GM15510 (cell line): Measurements from ENCODE around the gene LTC4S.

ENCODE experiments used
- POLR2A ChIP-seq: IDR thresholded peaks from 3 replicates; pipeline ENCODE4 v1.6.1; 2011; ENCODE audit warnings: borderline replicate concordance; ENCODE audit not compliant: insufficient read length; ENCODE audit errors: extremely low read depth

The LTC4S gene

DNA sequence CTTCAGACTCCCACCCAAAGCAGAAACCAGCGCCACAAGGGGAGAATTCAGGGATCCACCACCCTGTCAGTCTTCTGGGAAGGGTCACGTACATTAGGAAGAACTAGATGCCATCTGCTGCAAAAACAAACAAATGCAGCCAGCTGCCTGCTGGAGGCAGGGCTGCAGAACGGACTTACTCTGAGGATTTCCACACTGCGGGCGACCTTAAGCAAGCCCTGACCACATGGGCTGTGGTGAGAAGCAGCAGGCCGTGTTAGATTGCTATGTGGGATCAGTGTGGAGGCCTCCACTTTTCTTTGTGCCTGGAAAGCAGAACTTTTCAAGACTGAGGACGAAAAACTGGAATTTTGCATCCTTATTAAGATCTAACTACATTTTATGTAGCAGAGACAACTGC, 13.4 kb upstream of the LTC4S start:
- no peak for TF ChIP-seq POLR2A

DNA sequence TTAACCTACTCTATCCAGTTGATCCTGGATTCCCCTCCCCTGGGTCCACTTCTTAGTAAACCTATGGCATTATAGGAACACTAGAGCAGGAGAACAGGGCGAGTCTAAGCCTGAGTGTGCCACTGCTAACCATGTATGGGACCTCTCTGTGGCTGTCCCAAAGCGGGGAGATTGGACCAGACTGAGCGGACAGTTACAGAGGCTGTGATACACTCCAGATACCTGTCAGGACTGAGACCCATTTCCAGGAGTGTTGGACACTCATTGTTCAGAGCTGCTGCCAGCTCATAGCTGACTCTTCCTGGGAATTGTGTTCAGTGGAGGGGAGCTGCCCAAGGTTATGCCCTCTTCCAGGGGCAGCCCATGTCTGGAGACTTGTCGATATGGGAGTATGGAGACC, 11.9 kb upstream of the LTC4S start:
- TF ChIP-seq POLR2A: no peak

DNA sequence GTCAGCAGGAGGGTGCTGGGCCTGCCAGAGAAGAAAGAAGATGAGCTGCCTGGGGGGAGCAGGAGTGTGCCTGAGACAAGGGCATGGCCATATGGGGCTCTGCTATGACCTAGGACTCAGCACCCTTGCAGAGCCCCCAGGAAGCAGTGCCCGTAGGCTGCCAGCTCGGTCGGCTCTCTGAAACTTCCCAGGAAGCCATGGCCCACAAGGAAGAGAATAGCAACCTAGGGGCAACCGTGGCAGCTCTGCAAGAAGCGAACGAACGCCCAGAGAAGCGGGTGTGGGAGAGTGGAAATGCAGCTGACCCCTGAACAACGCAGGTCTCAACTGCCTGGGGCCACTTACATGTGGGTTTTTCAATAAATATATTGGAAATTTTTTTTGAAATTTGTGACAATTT, 10.7 kb upstream of the LTC4S start:
- no peak for TF ChIP-seq POLR2A

DNA sequence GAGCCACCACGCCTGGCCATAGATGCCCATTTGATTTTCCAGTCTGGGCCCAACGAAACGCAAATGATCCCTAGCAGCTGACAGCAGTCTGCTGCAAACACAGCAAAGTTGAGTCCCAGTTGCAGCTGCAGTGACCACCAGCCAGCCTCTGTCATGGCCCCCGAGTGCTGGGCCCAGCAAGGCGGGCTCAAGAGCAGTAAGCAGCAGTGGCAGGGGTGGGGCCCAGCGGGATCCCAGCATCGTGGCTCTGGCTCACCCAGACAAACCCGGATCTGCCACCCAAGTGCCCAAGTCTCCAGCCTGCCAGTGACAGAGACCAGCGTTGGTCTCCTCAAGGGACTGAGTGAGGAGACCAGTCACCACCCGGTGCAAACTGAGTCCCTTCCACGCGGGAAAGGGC, 6.9 kb upstream of the LTC4S start:
- TF ChIP-seq POLR2A: no peak

DNA sequence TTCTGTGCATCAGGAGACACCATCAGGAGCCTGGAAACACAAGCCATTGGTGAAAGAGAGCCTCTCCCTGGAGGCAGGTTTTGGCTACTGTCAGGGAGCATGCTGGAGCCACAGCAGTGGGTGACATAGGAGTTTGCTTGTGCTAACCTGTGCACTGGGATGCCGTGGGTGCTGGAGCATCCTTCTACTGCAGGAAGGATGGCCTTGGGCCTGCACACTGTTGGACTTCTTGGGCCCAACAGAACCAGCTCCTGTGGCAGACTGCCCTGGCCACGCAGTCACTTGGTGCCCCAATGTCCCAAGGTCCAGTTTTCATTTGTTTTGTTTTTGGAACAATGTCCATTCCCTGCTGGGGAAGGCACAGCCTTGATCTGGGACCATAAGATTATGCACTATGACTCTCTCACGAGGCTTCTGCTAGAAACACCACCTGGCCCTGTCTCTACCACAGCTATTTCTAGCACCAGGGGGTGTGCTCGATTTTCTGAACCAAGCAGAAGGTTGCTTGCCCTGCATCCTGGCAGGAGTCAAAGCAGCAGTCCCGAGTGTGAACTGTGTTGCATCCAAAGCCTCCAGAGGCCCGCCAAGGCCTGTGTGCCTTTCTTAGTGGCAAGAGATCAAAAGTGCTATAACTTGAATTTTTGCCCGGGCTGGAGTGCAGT, 5.5 kb upstream of the LTC4S start:
- TF ChIP-seq POLR2A: no peak

DNA sequence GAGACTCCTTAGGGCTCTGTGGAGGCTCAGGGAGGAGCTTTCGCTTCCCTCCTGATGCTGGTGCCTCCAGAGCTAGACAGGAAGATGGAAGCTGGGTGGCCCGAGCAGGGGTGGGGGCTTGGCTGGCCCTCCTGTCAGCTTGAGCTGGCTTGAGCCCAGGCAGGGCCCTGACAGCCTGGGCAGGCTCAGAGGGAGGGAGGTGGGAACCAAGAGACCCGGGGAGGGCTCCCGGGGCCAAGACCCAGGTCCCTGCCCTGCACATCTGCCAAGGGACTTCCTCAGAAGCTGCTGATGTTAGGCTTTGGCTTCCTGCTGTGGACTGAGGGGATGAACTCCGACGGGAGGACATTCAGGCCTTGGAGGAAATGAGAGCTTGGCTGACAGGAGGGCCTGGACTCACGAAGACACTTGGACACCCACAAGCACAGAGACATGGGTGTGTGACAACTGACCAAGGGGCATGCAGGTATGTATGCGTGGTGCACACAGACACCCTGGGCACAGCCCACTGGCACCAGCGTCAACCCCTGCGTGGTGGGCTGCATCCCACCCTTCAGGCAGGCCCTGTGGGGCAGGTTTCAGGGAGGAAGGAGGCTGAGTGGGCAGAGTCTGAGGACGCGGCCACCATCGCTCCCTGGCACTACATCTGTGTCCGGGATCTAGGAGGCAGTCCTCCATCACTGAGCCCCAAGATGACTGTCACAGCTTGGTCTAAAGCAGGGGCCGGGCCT, 1.7 kb upstream of the LTC4S start:
- TF ChIP-seq POLR2A: no peak

DNA sequence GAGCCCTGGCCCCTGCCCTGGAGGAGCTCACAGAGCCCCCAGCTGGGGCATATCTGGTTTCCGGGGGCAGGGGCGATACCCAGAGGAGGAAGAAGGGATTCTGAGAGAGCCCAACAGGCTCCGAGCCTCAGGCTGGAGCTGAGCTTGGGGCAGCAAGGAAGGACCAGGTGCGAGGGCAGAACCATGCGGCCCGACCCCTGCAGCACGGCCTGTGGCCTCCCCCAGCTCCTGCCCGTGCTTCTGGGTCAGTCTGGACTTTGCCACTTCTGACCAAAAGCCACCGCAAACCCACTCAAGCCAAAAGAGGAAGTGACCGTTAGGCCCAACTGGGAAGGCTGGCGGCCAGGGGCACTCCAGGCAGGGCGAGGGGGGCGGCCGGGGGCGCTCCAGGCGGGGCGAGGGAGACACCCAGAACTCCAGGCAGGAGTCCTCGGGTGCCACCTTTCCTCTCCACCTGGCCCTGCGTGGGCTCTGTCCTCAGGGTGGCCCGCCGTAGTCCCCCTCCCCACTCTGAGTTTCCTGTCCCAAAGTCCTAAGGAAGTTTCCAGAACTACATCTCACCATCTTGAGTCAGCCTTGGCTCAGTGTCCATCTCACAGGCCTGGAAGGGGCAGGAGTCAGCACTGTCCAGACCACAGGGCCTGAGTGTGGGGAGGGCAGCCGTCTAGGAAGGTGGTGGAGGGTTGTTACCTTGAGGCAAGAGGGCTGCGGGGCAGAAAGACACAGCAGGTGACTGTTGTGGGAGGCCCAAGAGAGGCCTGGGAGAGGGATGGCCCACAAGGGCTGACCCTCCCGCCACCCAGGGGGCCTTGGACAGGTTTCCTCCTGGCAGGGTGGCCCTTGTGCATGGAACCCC, 946 bp upstream of the LTC4S start:
- no peak for TF ChIP-seq POLR2A

DNA sequence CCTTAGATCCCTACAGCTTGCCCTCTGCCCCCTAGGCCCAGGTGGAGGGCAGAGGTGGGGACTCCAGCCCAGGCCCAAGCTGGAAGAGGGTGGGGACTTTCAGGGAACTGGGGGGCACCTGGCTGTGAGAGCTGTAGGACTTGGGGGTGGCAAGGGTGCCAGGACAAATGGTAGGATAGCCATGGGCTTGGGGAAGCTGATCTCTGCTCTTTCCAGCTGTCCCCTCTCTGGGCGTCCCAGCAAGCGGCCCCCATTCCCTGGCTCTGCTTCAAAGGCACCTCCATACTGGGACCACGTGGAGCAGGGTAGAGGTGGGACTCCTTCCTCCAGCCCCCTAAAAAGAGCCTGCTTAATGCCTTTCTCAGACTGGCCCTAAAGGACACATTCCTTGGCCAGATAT, 385 bp downstream of the LTC4S start:
- no peak for TF ChIP-seq POLR2A

DNA sequence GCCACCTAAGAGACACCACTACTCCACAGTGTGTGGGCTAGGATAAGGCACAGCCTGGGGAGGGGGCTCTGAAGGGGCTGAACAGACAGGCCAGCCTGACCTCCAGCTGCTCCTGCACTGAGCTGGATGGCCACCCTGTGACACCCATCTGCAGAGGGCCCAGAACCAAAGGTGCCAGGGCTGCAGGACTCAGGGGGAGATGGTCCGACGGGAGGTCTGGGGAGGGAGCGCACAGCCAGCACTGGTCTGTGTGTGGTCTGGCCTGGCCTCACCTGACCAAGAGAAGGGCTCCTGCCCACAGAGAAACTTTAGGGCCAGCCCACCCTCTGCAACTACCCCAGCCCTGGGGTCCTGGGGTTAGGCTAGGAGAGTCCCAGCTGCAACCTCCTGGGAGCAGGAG, 789 bp downstream of the LTC4S start:
- no peak for TF ChIP-seq POLR2A

DNA sequence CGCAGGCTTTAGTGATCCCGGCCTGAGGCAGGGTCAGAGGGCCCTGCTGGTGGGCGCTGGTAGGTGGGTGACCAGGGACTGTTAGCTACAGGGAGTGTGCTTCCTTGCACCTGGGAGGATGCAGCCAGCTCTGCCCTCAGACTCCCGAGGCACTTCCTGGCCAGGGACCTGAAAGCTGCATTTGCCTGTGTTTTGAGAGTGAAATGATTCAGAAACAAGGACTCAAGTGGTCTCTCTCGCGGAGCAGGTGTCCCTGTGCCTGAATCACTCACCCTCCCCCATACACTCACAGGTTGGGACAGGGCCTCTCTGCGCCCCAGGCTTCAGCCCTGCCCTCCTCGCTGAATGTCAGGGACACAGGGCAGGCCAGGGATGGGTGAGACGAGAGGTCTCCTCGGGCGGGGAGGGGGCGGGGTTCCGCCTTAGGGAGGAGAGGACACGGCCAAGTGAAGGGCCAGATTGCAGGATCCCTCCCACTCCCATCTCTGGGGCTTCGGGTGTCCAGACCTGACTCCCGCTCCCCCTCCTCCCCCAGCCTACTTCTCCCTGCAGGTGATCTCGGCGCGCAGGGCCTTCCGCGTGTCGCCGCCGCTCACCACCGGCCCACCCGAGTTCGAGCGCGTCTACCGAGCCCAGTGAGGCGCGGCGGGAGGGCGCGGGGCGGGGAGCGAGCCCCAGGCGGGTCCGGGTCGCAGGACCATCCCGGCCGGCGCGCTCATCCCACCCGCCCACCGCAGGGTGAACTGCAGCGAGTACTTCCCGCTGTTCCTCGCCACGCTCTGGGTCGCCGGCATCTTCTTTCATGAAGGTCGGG, 1.5 kb downstream of the LTC4S start:
- TF ChIP-seq POLR2A: peak; percentile 5

DNA sequence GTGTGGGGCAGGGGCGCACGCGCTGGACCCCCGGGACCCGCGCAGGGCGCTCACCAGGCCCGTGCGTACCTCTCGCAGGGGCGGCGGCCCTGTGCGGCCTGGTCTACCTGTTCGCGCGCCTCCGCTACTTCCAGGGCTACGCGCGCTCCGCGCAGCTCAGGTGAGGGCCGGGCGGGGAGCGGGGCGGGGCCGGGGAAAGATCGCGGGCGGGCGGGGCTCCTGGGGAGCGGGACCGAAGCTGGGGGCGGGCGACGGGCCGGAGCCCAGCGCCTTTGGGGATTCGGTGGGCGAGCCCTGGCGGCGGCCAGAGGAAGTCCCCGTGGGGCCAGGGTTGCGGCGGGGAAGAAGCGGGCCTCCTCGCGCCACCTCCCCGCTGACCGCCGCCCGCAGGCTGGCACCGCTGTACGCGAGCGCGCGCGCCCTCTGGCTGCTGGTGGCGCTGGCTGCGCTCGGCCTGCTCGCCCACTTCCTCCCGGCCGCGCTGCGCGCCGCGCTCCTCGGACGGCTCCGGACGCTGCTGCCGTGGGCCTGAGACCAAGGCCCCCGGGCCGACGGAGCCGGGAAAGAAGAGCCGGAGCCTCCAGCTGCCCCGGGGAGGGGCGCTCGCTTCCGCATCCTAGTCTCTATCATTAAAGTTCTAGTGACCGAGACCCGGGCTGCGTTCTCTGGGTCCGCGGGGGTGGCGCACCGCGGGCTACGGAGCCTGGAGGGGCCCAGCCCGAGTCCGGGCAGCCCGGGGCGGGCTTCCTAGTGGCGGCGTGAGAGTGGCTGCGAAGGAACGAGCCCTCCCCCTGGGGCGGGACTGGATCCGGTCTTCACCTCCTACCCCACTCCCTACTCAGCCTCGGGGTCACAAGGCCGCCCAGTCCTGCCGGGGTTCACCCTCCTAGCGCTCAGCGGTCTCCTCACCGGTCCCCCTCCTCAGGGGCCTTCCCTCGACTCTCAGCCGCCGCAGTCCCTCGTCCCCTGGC, 2.4 kb downstream of the LTC4S start:
- peak; percentile 66 for TF ChIP-seq POLR2A

DNA sequence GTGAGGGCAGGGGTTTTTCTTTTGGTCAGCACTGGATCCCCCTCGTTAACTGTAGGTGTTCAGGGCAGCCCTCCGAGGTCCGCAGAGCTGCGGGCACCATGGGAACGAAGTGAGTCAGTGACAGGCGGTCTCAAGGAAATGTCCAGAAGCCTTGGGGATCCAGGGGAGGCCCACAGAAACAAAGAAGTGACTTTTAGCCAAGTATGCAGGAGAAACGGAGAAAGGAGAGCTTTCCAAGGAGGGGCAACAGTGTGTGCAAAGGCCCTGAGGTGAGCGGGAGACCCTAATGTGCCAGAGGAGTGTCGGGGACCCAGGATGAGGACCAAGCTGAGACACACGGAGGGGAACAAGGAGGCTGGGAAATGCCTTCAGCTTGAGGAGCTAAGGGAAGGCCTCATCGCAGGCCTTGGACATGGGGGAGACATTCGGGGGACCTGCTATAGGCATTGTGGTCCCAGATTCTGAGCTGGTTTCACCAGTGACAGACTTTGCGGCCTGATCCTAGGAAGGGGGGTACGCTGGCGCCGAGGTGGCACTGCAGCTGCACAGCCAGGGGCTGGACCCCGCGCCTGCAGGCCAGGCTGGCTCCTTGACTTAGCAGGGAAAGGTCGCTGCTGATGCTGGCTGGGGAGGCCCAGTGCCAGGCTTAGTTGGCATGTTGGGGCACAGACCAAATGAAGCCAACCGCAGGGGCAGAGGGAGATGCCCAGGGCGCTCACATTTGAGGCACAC, 3.3 kb downstream of the LTC4S start:
- TF ChIP-seq POLR2A: no peak

DNA sequence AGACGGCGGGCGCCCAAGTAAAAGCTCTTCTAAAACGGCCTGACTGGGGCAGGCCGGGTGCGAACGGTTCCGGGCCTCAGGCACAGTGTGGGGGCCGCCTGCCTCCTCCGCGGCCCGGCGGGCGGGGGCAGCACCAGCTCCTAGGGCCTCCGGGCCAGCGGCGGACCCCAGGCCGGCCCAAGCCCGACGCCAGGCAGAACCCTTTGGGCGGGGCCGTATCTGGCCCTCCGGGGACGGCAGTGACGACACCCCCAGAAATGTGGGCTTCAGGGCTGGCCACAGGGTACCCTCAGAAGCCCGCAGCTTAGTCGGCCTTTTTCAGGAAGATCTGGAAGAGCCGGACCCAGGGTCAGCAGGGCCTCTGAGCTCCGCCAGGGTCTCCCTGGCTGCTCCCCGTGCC, 4.0 kb downstream of the LTC4S start:
- TF ChIP-seq POLR2A: no peak
